Measurements from ENCODE around the gene ZBTB16.

DNA sequence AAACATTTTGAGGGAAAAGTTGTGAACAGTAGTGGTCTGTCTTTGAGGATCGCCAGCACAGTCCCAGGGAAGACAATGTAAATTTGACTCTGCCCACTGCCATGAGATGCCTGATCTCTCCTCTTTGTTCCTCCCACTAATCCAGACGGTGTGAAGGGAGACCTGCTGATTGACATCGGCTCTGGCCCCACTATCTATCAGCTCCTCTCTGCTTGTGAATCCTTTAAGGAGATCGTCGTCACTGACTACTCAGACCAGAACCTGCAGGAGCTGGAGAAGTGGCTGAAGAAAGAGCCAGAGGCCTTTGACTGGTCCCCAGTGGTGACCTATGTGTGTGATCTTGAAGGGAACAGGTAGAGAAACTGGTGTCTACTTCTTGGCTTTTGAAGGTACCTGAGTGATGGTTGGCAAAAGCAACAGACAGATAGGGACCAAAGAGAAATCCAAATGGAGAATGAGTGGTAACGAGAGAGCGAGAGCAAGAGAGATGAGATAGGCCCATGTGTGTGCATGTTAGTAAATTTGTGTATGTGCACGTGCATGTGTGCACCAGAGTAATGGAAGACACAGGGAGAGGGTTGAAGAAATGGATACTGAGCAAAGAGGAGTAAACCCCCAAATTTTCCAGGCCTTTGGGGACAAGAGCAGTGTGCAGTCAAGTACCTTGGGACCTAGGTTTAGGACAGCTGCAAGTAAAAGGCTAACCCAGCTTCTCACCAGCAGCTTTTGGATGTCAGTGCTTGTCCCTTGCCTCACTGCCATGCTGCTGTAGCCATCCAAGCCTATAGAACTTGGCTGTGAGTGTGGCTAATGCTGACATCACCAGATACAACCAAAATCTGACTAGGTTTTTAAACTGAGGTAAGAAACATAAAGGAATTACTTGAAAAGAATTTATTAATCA lies 238.5 kb downstream of the ZBTB16 start:
- TF ChIP-seq, protein P1, sequence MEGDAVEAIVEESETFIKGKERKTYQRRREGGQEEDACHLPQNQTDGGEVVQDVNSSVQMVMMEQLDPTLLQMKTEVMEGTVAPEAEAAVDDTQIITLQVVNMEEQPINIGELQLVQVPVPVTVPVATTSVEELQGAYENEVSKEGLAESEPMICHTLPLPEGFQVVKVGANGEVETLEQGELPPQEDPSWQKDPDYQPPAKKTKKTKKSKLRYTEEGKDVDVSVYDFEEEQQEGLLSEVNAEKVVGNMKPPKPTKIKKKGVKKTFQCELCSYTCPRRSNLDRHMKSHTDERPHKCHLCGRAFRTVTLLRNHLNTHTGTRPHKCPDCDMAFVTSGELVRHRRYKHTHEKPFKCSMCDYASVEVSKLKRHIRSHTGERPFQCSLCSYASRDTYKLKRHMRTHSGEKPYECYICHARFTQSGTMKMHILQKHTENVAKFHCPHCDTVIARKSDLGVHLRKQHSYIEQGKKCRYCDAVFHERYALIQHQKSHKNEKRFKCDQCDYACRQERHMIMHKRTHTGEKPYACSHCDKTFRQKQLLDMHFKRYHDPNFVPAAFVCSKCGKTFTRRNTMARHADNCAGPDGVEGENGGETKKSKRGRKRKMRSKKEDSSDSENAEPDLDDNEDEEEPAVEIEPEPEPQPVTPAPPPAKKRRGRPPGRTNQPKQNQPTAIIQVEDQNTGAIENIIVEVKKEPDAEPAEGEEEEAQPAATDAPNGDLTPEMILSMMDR (IDR thresholded peaks at IDR 0.05), result no peak
- TF ChIP-seq POLR2A (IDR thresholded peaks at IDR 0.05), result no peak

Measured in heart left ventricle (tissue), 13 donors.